Measurements from ENCODE around the gene LIPC. TPM values are rescaled to one million over a fixed set of nuclear protein-coding genes. Genes with fewer than 3 reads are reported as not detected.

The LIPC gene
- total and polyA plus RNA-seq, 9 of the 15 experiments (the other 6 are each of a cell fraction or from before 2014, with no cell fraction given) = 0.07 to 0.41 (median 0.11) TPM; not detected in 2

DNA sequence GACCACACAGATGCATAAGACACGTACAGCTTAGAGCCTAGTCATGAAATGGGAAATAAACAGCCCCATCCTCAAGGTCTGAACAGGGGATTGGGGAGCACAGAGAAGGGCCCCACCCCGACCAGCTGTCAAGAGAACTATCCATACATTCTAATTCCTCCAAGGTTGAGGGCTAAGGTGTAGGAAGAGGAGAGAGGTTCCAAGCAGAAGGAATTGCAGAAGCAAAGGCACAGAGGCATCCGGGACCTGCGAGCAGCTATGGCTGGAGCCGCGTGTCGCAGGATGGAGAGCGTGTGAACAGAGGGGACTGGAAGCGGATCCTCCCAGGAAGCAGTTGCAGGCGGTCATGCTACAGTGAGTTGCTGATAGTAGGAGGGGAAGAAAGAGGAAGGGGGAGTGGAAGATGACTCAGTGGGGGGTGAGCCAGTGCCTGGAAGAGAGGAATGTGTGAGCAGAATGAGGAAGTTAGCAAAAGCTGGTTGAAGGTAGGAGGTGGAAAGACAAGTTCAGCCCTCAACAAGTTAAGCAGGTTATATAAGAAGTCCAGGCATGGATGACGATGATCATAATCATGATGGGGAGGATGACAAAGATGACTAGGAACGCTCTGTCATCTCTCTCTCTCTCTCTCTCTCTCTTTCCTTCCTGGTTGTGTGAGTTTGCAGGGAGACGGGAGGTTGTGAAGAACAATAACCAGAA is 89.7 kb downstream of the LIPC start (continued):
- TF ChIP-seq, protein P1, sequence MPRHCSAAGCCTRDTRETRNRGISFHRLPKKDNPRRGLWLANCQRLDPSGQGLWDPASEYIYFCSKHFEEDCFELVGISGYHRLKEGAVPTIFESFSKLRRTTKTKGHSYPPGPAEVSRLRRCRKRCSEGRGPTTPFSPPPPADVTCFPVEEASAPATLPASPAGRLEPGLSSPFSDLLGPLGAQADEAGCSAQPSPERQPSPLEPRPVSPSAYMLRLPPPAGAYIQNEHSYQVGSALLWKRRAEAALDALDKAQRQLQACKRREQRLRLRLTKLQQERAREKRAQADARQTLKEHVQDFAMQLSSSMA (CRISPR knock-in tag; IDR thresholded peaks at IDR 0.05) = no peak
- no peak for TF ChIP-seq SIN3A (IDR thresholded peaks at IDR 0.05; ENCODE audit: borderline replicate concordance in 2 of 2, control insufficient read depth in 1 of 2, low read depth in 2 of 2, low read length in 2 of 2)
- TF ChIP-seq YBX1 (IDR thresholded peaks at IDR 0.05) = no peak
- no peak for TF ChIP-seq ZNF143 (CRISPR knock-in tag; IDR thresholded peaks at IDR 0.05)
- no peak for TF ChIP-seq HNRNPH1 (optimal IDR thresholded peaks at IDR 0.05; ENCODE audit: low read depth, low read length)
- TF ChIP-seq, protein P2, sequence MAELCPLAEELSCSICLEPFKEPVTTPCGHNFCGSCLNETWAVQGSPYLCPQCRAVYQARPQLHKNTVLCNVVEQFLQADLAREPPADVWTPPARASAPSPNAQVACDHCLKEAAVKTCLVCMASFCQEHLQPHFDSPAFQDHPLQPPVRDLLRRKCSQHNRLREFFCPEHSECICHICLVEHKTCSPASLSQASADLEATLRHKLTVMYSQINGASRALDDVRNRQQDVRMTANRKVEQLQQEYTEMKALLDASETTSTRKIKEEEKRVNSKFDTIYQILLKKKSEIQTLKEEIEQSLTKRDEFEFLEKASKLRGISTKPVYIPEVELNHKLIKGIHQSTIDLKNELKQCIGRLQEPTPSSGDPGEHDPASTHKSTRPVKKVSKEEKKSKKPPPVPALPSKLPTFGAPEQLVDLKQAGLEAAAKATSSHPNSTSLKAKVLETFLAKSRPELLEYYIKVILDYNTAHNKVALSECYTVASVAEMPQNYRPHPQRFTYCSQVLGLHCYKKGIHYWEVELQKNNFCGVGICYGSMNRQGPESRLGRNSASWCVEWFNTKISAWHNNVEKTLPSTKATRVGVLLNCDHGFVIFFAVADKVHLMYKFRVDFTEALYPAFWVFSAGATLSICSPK (IDR thresholded peaks at IDR 0.05; ENCODE audit: borderline replicate concordance) = no peak
- no peak for TF ChIP-seq ZNF695 (CRISPR knock-in tag; IDR thresholded peaks at IDR 0.05)
- TF ChIP-seq GABPB2 (CRISPR knock-in tag; conservative IDR thresholded peaks at IDR 0.05) = 0 out of 2 replicates have a peak, but pooled peaks have one; percentile 15
- peak; percentile 96 for TF ChIP-seq ZNF589 (CRISPR knock-in tag; IDR thresholded peaks at IDR 0.05; ENCODE audit: low read depth)
- TF ChIP-seq, protein P3, sequence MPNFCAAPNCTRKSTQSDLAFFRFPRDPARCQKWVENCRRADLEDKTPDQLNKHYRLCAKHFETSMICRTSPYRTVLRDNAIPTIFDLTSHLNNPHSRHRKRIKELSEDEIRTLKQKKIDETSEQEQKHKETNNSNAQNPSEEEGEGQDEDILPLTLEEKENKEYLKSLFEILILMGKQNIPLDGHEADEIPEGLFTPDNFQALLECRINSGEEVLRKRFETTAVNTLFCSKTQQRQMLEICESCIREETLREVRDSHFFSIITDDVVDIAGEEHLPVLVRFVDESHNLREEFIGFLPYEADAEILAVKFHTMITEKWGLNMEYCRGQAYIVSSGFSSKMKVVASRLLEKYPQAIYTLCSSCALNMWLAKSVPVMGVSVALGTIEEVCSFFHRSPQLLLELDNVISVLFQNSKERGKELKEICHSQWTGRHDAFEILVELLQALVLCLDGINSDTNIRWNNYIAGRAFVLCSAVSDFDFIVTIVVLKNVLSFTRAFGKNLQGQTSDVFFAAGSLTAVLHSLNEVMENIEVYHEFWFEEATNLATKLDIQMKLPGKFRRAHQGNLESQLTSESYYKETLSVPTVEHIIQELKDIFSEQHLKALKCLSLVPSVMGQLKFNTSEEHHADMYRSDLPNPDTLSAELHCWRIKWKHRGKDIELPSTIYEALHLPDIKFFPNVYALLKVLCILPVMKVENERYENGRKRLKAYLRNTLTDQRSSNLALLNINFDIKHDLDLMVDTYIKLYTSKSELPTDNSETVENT (CRISPR knock-in tag; IDR thresholded peaks at IDR 0.05) = 0 out of 2 replicates have a peak, but pooled peaks have one; percentile 16
- no peak for TF ChIP-seq GTF2A2 (tag; IDR thresholded peaks at IDR 0.05)
- TF ChIP-seq ZNF217 (CRISPR knock-in tag; IDR thresholded peaks at IDR 0.05) = no peak
- TF ChIP-seq HEY1 (CRISPR knock-in tag; IDR thresholded peaks at IDR 0.05; ENCODE audit: borderline replicate concordance) = no peak
- TF ChIP-seq U2AF2 (optimal IDR thresholded peaks at IDR 0.05; ENCODE audit: low read depth, low read length) = no peak
- TF ChIP-seq ADNP (tag; IDR thresholded peaks at IDR 0.05) = no peak
- TF ChIP-seq, protein P4, sequence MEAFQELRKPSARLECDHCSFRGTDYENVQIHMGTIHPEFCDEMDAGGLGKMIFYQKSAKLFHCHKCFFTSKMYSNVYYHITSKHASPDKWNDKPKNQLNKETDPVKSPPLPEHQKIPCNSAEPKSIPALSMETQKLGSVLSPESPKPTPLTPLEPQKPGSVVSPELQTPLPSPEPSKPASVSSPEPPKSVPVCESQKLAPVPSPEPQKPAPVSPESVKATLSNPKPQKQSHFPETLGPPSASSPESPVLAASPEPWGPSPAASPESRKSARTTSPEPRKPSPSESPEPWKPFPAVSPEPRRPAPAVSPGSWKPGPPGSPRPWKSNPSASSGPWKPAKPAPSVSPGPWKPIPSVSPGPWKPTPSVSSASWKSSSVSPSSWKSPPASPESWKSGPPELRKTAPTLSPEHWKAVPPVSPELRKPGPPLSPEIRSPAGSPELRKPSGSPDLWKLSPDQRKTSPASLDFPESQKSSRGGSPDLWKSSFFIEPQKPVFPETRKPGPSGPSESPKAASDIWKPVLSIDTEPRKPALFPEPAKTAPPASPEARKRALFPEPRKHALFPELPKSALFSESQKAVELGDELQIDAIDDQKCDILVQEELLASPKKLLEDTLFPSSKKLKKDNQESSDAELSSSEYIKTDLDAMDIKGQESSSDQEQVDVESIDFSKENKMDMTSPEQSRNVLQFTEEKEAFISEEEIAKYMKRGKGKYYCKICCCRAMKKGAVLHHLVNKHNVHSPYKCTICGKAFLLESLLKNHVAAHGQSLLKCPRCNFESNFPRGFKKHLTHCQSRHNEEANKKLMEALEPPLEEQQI (IDR thresholded peaks at IDR 0.05) = peak; percentile 71; the same call in 1 of the 2 replicates
- TF ChIP-seq CBFA2T2 (conservative IDR thresholded peaks at IDR 0.05) = peak; percentile 66
- TF ChIP-seq POLR2B (IDR thresholded peaks at IDR 0.05; ENCODE audit: low read depth, partially characterized antibody) = peak; percentile 78
- TF ChIP-seq DNMT1 (IDR thresholded peaks at IDR 0.05) = 0 out of 2 replicates have a peak, but pooled peaks have one; percentile 52
- TF ChIP-seq MIER1 (IDR thresholded peaks at IDR 0.05; ENCODE audit: low read depth) = no peak
